Pulmonary artery endothelial cell (primary cell): ENCODE results near the gene YDJC. TPM values are rescaled to one million over a fixed set of nuclear protein-coding genes. Genes with fewer than 3 reads are reported as not detected.
"Not testable (repeated sequence)": the region's sequence is repeated elsewhere in the genome, so short reads cannot be mapped to it uniquely, and the experiment has no call there.

ENCODE experiments used
- DNase-seq: peaks from one replicate; pipeline ENCODE4 v3.0.0-alpha.2; 2011; ENCODE audit warnings: low read depth, low spot score
- total RNA-seq: library from RNA; depleted of rRNA; stranded (reverse); fragments of >200 nt; gene quantifications from 2 replicates; pipeline ENCODE4 v1.2.3, GENCODE V29; 2014

The YDJC gene
- total RNA-seq, 1 donor from 2014 or later, result 23.5 TPM

GRCh38 chr22:21609556-21610157 lies 20.2 kb downstream of the YDJC start:
- DNase-seq, result not testable (repeated sequence)

GRCh38 chr22:21606775-21607174 lies 23.0 kb downstream of the YDJC start:
- no peak for DNase-seq

- no peak for DNase-seq
Observed at GRCh38 chr22:21605887-21606564, 23.8 kb downstream of the YDJC start.

- no peak for DNase-seq
Observed at GRCh38 chr22:21603973-21604372, 25.8 kb downstream of the YDJC start.

- no peak for DNase-seq
Observed at GRCh38 chr22:21602579-21602978, 27.2 kb downstream of the YDJC start.

- no peak for DNase-seq
Observed at GRCh38 chr22:21599053-21599893, 30.5 kb downstream of the YDJC start.

- DNase-seq, result no peak
Observed at GRCh38 chr22:21598302-21598701, 31.5 kb downstream of the YDJC start.

GRCh38 chr22:21596356-21597135 lies 33.3 kb downstream of the YDJC start:
- DNase-seq, result not testable (repeated sequence)

GRCh38 chr22:21594865-21595452 lies 34.9 kb downstream of the YDJC start:
- DNase-seq, result no peak

- DNase-seq, result no peak
Observed at GRCh38 chr22:21593406-21594232, 36.2 kb downstream of the YDJC start.

- no peak for DNase-seq
Observed at GRCh38 chr22:21592422-21592821, 37.4 kb downstream of the YDJC start.

GRCh38 chr22:21591695-21592094 lies 38.1 kb downstream of the YDJC start:
- DNase-seq, result no peak

GRCh38 chr22:21590809-21591641 lies 38.8 kb downstream of the YDJC start:
- DNase-seq, result no peak

- DNase-seq, result no peak
Observed at GRCh38 chr22:21589396-21589795, 40.4 kb downstream of the YDJC start.

GRCh38 chr22:21587803-21588611 lies 41.8 kb downstream of the YDJC start:
- DNase-seq, result no peak

- no peak for DNase-seq
Observed at GRCh38 chr22:21585389-21585788, 44.4 kb downstream of the YDJC start.

- DNase-seq, result no peak
Observed at GRCh38 chr22:21582801-21583740, 46.8 kb downstream of the YDJC start.
